Pancreas (tissue), 10 donors: ENCODE results near the gene FBLN2. TPM values are rescaled to one million over a fixed set of nuclear protein-coding genes. Genes with fewer than 3 reads are reported as not detected.

ENCODE experiments used
- ATAC-seq, 4 donors: fragments of 200-7000 bp; cut with Tn5 transposase; one replicate each; pipeline versions ENCODE4 v1.8.0 to v1.9.1; 2020; ENCODE audit warnings: mild to moderate bottlenecking in 4 of 4, moderate library complexity in 4 of 4
- DNase-seq, 6 donors: peaks; one replicate each; pipeline ENCODE4 v3.0.0-alpha.2; 2020
- FAIRE-seq: peaks from 2 replicates; lab custom pipeline; 2012; peaks lifted over from hg19 to GRCh38; lab: Jason Lieb, UNC
- H3K27ac ChIP-seq, 4 donors: fragments of 200-600 bp; sonication (generic); 1 replicate in 3 of 4; 2 replicates in 1 of 4; pipeline versions ENCODE4 v1.5.0 to v1.8.0; 2020
- H3K27me3 ChIP-seq, 4 donors: fragments of 200-600 bp; one replicate each; pipeline ENCODE4 v1.8.0; 2021
- H3K36me3 ChIP-seq, 3 donors: fragments of 200-600 bp; sonication (generic) in 1 of 3; one replicate each; pipeline versions ENCODE4 v1.5.0 to v1.8.0; 2020 to 2021
- H3K4me1 ChIP-seq, 3 donors: fragments of 200-600 bp; one replicate each; pipeline ENCODE4 v1.8.0; 2021
- H3K4me3 ChIP-seq, 4 donors: fragments of 200-600 bp; sonication (generic) in 2 of 4; one replicate each; pipeline versions ENCODE4 v1.5.0 to v1.8.0; 2020 to 2021
- H3K9me3 ChIP-seq, 4 donors: fragments of 200-600 bp; one replicate each; pipeline ENCODE4 v1.8.0; 2021
- CTCF ChIP-seq, 4 donors: fragments of 200-600 bp; sonication (generic) in 3 of 4; IDR thresholded peaks; one replicate each; pipeline versions ENCODE4 v1.5.0 to v1.8.0; 2021; ENCODE audit warnings: antibody characterized with exemption in 4 of 4
- WGBS, 2 donors: extraction: QIAGEN DNeasy Blood & Tissue Kit; methylation state at CpG; one replicate each; pipeline ENCODE4 v1.1.7; 2013; 5-methylcytosine and 5-hydroxymethylcytosine counted together
- intact Hi-C, 3 donors: fragments of 100-400 bp; cut with DNase I; formaldehyde crosslinking; loops; one replicate each; pipeline versions ENCODE4 v1.11.1 to v1.14.2; 2022
- polyA plus RNA-seq, 2 donors: library from polyadenylated mRNA; stranded (reverse); fragments of 200-250 nt; gene quantifications; one replicate each; pipeline ENCODE4 v1.2.3, GENCODE V29; 2013
- total RNA-seq, 6 donors: library from RNA; stranded (reverse); fragmentation: NEBNext Ultra II Directional in 4 of 6; extraction: Animal tissue kit (Norgen Biotek cat#: 25700) in 4 of 6; gene quantifications; one replicate each; pipeline versions ENCODE4 v1.2.1 to v1.2.4, GENCODE V29; 2021 to 2023
- donor health status: healthy with polysubstance abuse.
- donor health status: DM: no; HTN: no; CAD: no; lungs with moderate emphysema.
- donor health status: DM: no; HTN: no; CAD: no.
- donor health status: control.
- donor health status: control.
- donor health status: Bipolar disorder and iron deficiency.
- donor health status: DM: yes; HTN: yes; CAD: no.
- donor health status: DM: no; HTN: no; CAD: no.
- donor health status: DM: no; HTN: no; CAD: no.
- donor health status: DM: yes; HTN: yes; CAD: no.

The FBLN2 gene
- total and polyA plus RNA-seq, 8 donors, result 2.4 to 21.8 (median 4.2) TPM

- WGBS, 2 donors, result 85 to 89% methylated on average over 5 of the region's 5 CpGs
- no peak for FAIRE-seq
- no peaks in the 10 kb centered on the region for H3K9me3 ChIP-seq
- H3K27me3 ChIP-seq, result no peaks in the 10 kb centered on the region
- no peak overlapping the region for H3K27ac ChIP-seq
- H3K4me1 ChIP-seq, result no peaks in the 10 kb centered on the region
- DNase-seq, result no peak
- intact Hi-C loops, result no loop called here
- no peak overlapping the region for H3K4me3 ChIP-seq
- ATAC-seq, result no peak
- no peaks in the 10 kb centered on the region for H3K36me3 ChIP-seq
- no peak for TF ChIP-seq CTCF (IDR thresholded peaks at IDR 0.05)
These were observed 36.0 kb downstream of the FBLN2 start for GRCh38 chr3:13584901-13585300.

GRCh38 chr3:13587442-13587841, 38.5 kb downstream of the FBLN2 start:
- DNase-seq (no peak), ATAC-seq (no peak), FAIRE-seq (no peak)
- intact Hi-C loops, result no loop called here
- H3K27ac ChIP-seq, result no peak overlapping the region
- H3K27me3 ChIP-seq, result no peaks in the 10 kb centered on the region
- no peaks in the 10 kb centered on the region for H3K4me1 ChIP-seq
- H3K9me3 ChIP-seq, result no peaks in the 10 kb centered on the region
- H3K36me3 ChIP-seq, result no peaks in the 10 kb centered on the region
- no peak for TF ChIP-seq CTCF (IDR thresholded peaks at IDR 0.05)
- no peak overlapping the region for H3K4me3 ChIP-seq
- WGBS, 2 donors, result 91 to 99% methylated on average over 3 of the region's 3 CpGs

- intact Hi-C loops, result no loop called here
- ATAC-seq (no peak), FAIRE-seq (no peak), DNase-seq (no peak)
- H3K36me3 ChIP-seq, result no peaks in the 10 kb centered on the region
- TF ChIP-seq CTCF (IDR thresholded peaks at IDR 0.05), result no peak
- H3K27ac ChIP-seq, result no peak overlapping the region
- no peaks in the 10 kb centered on the region for H3K9me3 ChIP-seq
- no peak overlapping the region for H3K4me3 ChIP-seq
- H3K27me3 ChIP-seq, result no peaks in the 10 kb centered on the region
- H3K4me1 ChIP-seq, result no peaks in the 10 kb centered on the region
- 87 to 90% methylated on average over 16 of the region's 16 CpGs for WGBS, 2 donors
These were observed 39.3 kb downstream of the FBLN2 start for GRCh38 chr3:13588221-13588701.

- FAIRE-seq, result no peak
- 88 to 90% methylated on average over 4 of the region's 4 CpGs for WGBS, 2 donors
- no peak for TF ChIP-seq CTCF (IDR thresholded peaks at IDR 0.05)
These were observed 40.1 kb downstream of the FBLN2 start for GRCh38 chr3:13588993-13589392.

GRCh38 chr3:13590841-13591520, 42.1 kb downstream of the FBLN2 start:
- FAIRE-seq, result no peak
- ATAC-seq, result no peak
- no peaks in the 10 kb centered on the region for H3K36me3 ChIP-seq
- intact Hi-C loops, result no loop called here
- no peaks in the 10 kb centered on the region for H3K9me3 ChIP-seq
- no peak for DNase-seq
- WGBS, 2 donors, result 94 to 97% methylated on average over 3 of the region's 3 CpGs
- no peaks in the 10 kb centered on the region for H3K27me3 ChIP-seq
- no peak overlapping the region for H3K4me3 ChIP-seq
- H3K4me1 ChIP-seq, result no peaks in the 10 kb centered on the region
- no peak for TF ChIP-seq CTCF (IDR thresholded peaks at IDR 0.05)
- H3K27ac ChIP-seq, result no peak overlapping the region

More at GRCh38 chr3:13588993-13589392, 40.1 kb downstream of the FBLN2 start:
- Histone ChIP-seq H3K9me3 (no peaks in the 10 kb centered on the region), H3K27ac (no peak overlapping the region), H3K4me3 (no peak overlapping the region), H3K36me3 (no peaks in the 10 kb centered on the region), H3K27me3 (no peaks in the 10 kb centered on the region), H3K4me1 (no peaks in the 10 kb centered on the region)
- intact Hi-C loops, result no loop called here
- DNase-seq, result no peak
- no peak for ATAC-seq
